GM18502 (cell line): ENCODE data around the gene WSCD2.

Experiments used
- ATAC-seq: cut with Tn5 transposase; IDR thresholded peaks from one replicate; pipeline ENCODE4 v1.9.1; 2021; ENCODE audit warnings: mild to moderate bottlenecking; ENCODE audit not compliant: unreplicated experiment, poor library complexity

WSCD2 gene

DNA sequence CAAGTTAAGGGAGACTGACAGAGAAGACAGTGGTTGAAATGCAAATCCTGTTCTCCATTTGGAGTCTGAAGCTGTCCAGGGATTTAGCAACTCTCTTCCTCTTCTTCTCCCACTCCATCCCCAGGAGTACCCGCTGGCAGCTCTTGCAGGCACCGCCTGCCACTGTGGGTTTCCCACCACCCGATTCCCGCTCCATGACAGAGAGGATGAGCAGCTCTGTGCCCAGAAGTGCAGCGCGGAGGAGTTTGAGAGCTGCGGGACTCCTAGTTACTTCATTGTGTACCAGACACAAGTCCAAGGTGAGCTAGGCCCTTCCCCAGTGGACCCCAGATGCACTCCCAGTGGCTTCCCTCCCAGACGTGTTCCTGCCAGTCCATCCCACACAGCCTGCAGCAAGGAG, 97.8 kb downstream of the WSCD2 start:
- no peak for ATAC-seq

DNA sequence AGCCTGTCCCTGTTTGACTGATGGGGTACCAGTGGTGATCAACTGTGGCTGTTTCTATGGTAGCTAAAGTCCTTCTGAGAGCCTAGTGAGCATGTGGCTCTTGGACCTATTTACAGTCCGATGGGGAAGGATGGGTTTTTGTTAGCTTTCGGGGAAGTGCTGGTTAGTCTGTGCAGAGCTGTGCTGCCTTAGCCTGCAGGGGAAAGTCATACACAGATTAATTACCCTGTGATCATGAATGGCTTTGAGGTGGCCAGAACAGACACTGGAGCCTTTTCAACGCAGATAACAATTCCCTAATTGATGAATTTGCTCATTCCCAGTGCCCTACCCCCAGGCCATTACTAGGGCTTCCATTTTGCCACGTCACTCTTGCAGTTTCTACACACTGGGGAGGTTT, 99.7 kb downstream of the WSCD2 start:
- no peak for ATAC-seq

DNA sequence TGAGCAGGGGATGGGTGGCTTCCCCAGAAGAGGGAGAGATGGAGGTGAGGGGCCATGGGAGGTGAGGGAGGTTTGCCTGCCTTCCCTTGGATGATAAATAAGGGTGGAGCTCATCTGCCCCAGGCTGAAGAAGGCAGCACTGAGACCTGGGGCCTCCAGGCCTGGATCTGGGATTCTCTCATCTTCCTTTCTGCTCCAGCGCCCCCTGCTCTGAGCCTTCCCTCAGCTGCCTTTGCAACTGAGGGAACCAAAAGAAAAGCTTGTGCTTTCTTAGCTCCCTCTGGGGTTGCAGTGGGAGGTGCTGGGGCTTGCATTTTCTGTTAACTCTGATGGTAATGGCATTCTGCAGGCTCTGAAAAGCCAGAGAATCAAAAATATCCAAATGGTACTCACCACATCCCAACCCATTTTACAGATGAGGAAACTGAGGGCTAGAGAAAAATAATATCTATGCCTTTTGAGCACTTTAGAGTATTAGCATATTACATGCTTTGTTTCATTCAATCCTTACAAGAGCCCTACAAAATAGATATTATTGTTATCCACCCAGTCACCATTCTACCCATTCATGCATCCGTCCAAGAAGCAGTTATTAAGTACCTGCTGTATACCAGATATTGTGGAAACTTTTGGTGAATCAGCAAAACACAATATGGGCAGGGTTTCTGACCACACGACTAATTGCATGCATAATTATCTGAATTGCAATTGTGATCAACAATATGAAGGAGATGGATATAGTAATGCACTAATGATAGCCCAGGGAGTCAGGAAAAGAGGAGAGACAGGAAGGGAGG, 102.2 kb downstream of the WSCD2 start:
- no peak for ATAC-seq

DNA sequence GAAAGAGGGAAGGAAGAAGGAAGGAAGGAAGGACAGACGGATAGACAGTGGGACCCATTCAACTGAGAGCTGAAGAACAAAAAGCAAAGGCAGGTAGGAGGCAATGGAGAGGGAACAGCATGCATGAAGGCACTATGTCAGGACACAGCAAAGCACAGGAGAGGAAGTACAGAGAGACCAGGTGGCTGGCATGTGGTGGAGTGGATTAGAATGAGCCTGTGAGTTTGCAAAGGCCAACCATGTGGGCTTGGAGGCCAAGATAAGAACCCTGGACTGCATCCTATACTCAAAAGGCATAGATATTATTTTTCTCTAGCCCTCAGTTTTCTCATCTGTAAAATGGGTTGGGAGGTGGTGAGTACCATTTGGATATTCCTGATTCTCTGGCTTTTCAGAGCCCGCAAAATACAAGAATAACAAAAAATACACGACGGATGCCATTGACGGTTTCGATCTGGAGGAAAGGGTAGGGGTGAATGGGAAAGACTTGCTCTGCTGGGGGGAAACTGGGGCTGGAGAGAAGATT, 102.9 kb downstream of the WSCD2 start:
- ATAC-seq = no peak

DNA sequence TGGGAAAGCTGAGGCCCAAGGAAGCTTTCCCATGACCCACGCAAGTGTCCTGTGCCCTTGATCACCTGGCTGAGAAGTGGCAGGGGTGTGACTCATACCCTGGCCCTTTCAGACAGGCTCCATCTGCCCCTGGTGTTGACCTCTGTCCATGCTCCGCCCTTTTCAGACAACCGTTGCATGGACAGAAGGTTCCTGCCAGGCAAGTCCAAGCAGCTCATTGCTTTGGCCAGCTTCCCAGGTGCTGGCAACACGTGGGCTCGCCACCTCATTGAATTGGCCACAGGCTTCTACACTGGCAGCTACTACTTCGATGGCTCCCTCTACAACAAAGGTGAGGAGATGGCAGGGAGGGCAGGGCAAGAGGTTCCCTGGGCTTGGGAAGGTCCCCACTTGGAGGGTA, 103.5 kb downstream of the WSCD2 start:
- ATAC-seq = no peak

DNA sequence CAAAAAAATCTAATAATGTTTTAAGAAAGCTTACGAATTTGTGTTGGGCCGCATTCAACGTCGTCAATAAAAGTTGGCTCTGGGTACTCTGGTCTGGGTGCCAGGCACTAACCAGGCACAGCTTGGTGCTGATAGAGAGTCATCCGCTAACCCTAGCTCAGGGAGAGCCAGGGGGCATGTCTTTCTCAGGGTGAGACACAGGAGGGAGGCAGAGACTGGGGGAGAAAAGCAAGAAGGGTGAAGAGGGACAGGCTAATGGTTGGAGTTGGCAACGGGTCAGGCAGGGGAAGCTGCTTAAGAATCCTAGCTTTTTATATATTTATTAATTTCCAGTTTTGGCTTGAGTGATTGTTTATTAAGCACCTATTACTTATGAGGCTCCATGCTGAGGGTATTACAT, 105.1 kb downstream of the WSCD2 start:
- no peak for ATAC-seq

DNA sequence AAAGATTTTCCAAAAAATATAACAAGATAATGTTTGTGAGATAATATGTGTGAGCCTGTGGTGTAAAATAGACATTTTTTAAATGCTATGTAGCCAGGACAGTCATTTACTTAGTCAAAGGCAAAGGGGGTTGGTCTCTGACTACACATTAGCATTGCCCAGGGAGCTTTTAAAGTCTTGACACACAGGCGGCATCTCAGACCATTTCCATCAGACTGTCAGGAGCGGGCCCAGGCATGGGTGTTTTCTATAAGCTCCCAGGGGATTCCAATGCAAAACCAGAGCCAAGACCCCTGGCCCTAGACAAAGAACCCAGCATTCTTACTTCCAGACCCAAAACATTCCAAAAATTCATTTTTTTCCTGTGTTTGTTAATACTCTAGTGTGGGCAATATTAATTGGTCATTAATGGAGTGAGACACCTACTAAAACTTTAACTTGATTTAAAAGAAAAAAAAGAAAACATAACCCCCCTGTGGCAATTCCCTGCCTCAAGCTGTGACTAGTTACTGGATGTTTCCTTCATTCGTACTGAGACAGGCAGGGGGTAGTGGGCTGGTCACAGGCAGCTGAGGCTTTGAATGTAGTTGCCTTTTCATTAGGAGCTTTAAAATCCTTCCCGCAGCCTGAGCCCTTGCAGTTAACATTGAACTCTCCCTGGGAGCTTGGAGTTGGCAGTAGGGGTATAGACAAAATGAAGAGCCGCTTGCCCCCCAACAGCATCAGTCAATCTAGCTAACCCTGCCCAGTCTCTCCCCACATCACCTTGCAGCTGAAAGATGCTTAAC, 106.3 kb downstream of the WSCD2 start:
- ATAC-seq = no peak

DNA sequence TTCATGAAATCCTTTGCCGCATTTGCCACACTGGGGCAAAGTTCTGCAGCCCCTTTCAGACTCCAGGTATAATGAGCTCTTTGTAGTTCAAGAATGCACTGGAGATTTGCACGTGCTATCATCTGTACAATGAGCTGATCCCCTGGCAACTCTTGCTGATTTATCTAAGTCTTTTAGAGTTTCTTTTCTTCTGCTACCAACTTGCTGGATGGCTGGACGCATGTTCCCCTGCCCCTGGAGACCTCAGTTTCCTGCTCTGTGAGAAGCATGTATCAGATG, 106.8 kb downstream of the WSCD2 start:
- no peak for ATAC-seq

DNA sequence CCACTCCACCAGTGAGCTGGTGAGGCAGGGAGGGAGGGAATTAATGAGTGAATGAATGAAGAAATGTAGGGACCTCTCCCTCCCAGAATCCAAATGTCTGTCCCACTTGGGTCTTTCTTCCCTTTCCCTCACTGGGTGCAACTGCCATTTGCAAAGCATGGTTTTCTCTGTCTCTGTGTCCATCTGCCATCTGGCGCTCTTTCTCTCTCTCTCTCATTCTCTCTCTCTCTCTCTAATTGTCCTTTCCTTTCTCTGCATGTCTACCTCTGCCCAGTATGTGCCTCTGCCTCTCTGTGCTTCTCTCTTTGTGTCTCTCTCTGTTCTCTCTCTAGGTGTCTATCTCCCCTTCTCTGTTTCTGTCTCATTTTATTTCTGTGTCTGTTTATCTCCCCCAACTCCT, 107.3 kb downstream of the WSCD2 start:
- no peak for ATAC-seq

DNA sequence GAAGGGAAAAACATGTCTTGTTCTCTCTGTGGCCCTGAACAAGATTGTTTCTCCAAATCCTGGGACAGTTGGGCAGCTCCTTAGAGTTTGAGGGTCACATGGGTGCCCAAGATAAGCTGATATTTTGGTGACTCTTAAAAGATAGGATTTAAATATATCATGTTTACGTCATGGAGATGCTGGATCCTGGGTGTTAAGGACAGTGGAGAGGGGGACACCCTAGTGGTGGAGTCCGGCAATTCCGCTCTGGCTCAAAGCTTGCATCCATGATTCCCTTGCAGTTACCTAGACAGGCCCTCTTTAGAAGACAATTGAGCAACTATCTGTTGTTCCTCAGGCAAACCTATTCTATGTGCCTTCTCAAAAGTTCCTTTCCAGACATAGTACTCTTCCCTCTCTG, 108.2 kb downstream of the WSCD2 start:
- ATAC-seq = no peak

DNA sequence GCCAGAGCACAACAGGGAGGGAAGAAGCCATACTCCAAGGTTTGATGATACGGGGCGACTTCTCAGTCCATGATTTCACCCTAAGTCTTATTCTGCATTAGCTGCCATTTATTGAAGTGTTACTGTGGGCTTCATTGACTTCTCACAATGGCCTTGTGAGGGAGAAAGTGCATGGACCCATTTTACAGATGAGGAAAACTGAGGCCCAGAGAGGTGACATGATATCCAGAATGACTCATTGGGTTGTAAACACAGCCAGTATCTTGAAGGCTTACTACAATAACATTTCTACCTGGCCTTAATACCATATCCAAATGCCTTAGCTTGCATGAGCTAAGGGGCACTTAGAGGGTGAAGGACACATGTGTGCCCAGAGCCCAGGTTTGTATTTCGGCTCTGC, 109.4 kb downstream of the WSCD2 start:
- no peak for ATAC-seq

DNA sequence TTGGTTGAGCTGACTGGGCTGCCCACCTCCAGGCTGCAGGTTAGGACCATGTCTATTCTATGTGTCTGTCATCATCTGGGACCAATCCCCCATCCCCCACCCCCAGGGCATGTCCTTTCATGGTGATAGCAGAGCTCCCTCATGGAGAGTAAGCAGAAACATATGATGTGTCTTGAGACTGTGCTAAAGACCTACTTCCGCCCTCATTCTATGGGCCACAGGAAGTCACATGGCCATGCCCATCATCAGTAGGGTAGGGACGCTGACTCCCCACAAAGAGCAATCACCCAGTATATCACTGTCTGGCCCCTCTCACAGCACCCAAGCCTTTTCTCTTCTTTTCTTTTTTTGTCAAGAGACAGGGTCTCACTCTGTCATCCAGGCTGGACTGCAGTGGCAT, 110.3 kb downstream of the WSCD2 start:
- ATAC-seq = no peak

DNA sequence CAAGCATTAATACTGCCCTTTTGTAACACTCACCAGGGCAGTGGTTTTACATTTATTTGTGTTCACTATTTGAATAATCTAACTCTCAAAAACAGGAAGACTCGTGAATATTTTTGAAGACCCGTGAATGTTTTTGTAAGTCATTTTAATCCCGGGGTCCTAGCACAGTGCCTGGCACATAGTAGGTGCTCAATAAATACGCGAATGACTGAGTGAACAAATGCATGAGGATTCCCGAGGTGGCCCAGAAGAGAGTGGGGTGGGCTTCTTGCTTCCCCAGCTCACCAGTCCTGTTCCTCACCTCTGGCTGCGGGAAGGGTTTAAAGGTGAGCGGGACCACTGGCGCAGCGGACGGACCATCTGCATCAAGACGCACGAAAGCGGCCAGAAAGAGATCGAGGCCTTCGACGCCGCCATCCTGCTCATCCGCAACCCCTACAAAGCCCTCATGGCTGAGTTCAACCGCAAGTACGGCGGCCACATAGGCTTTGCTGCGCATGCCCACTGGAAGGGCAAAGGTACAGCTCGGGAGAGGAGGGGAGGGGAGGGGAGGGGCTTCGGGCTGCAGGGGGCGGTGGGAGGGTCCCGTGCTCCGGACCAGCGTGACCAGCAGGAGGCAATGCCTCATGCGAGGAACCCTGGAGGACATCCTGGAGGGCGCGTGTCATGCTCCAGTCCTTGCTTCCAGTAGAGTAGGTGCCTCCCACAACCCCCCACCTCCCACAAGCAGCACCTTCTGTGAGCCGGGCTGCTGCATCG, 111.1 kb downstream of the WSCD2 start:
- ATAC-seq = no peak

DNA sequence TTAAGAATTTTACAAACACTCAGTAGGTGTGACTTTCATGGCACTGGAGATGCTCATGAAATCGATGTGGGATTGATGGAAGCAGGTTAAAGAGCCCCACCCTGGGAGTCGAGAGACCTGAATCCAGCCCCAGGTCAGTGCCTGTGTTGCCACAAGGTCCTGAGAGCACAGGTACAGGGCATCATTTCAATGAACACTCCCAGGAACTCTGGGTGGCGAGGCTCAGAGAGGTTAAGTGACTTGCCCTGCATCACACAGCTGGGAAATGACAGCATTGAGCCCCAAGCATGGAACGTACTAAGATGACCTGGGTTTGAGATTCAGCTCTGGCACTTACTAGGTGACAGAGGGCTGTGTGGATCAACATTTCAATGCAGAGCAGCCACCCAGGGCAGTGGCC, 111.8 kb downstream of the WSCD2 start:
- ATAC-seq = no peak

DNA sequence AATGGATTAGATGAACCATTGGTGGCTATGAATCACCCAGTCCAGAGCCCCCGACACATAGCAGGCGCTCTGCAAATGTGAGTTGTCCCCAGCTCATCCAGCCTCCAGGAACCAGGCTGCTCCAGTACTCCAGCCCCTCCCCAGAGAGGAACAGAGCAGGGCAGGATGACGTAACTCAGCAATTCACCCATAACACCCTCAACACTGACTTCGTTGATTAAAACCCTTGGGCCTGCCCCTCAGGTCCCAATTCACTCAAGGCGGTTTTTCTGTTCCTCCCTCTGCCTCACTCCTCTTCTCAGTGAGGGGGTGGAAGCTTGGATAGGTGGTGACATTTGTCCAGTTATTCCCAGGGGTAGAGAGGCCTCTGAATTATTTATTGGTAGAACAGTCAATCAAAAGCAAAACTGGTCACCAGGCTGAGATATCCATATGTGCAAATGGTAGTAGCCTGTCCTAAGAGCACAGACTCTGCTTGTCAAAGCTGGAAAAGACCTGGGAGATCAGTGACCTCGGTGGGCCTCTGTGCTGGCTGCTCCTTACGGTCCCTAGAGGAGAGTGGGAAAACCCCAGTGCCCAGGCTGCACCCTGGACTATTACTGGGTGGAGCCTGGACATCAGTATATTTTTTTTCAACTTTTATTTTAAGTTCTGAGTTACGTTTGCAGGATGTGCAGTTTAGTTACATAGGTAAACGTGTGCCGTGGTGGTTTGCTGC, 113.1 kb downstream of the WSCD2 start:
- ATAC-seq = no peak

DNA sequence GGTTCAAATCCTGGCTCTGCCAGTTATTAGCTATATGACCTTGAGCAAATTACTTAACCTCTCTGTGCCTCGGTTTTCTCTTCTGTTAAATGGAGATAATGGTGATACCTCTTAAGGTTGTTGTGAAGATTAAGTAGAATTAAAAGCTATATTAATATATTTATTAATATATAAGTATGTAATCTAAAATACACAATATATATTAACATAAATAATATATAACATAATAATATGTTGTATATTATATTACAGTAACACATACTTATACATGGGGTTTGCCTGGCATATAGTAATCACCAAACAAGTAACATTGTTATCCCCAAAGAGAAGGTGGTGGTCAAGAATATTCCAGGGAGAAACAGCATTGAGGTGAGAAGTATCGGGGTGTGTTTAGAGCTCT, 118.0 kb downstream of the WSCD2 start:
- no peak for ATAC-seq

DNA sequence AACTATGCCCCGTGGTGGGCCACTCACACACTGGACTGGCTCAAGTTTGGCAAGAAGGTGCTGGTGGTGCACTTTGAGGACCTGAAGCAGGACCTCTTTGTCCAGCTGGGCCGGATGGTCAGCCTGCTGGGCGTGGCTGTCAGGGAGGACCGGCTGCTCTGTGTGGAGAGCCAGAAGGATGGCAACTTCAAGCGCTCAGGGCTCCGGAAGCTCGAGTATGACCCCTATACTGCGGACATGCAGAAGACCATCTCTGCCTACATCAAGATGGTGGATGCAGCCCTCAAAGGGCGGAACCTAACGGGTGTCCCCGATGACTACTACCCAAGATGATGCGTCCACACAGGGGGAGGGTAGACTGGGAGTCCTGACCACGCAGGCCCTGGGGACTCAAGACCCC, 118.9 kb downstream of the WSCD2 start:
- no peak for ATAC-seq

DNA sequence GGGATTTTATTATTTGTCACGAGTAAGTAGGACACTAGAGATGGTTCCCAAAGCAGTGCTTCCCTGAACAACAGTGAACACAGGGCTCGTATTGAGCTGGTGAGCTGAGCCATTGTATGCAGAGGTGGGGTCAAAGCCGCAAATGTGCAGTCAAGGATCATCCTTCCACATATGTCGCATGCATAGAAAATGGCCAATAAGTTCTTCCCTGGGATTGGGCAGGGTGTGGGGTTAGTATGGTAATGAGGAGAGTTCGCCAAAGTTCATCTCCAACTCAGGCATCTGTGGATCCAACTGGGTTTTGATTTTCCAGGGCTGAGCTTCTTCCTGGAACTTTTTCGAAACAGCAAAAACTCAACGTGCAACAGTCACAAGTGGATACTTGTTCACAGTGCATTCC, 123.4 kb downstream of the WSCD2 start:
- ATAC-seq = no peak

DNA sequence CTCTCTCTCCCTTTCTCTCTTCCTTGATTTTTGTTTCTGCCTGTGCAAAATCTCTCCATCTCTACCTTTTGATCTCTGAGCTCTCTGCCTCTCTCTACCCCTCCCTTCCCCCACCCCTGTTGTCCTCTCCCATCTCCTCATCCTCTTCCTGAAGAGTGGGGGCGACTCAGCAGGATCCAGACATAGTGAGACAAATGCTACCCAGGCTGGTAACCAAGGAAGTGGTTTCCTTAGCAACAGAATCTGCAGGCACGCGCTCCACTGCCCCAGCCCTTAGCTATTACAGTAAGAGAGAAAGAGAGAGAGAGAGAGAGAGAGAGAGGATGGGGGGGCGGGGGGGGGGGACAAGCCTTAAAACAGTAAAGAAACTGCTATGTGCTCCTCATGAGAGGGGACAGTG, 124.5 kb downstream of the WSCD2 start:
- no peak for ATAC-seq

DNA sequence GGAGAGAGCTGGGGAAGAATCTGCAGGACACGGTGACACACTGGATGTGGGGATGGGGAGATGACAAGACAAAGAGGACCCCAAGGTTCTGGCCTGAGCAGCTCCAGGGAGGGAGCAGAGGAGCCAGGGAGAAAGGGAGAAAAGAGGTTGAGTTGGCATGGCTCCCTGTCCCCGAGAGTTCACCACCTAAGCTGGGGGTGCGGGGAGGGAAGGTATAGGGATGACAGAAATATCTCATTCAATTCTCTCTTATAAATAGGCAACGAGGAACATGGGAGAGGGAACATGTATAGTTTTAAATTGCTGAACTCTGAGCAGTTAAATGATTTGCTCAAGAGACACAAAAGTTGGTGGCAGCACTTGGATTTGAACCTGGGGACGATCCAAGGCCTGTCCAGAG, 124.9 kb downstream of the WSCD2 start:
- ATAC-seq = no peak
